D721Med (cell line): ENCODE results near the gene RAPGEF6.

ENCODE experiments used
- DNase-seq: peaks from one replicate; pipeline ENCODE4 v3.0.0; 2011; ENCODE audit warnings: low spot score; ENCODE audit not compliant: insufficient read length
- FAIRE-seq: peaks from 2 replicates; lab custom pipeline; 2011; peaks lifted over from hg19 to GRCh38; lab: Jason Lieb, UNC
- CTCF ChIP-seq: IDR thresholded peaks from 2 replicates; pipeline ENCODE4 v1.5.1; 2012; ENCODE audit warnings: mild to moderate bottlenecking, control low read depth; ENCODE audit not compliant: insufficient read depth; ENCODE audit errors: missing control alignments

The RAPGEF6 gene

GRCh38 chr5:131389869-131390265, 245.2 kb downstream of the RAPGEF6 start:
- DNase-seq, result no peak

GRCh38 chr5:131389096-131389868, 245.7 kb downstream of the RAPGEF6 start:
- no peak for FAIRE-seq
- TF ChIP-seq CTCF, result no peak
- DNase-seq, result no peak

More at GRCh38 chr5:131389869-131390265, 245.2 kb downstream of the RAPGEF6 start:
- TF ChIP-seq CTCF, result no peak
- no peak for FAIRE-seq

- DNase-seq (no peak), FAIRE-seq (no peak)
- TF ChIP-seq CTCF, result no peak
Observed at GRCh38 chr5:131387255-131387654, 247.8 kb downstream of the RAPGEF6 start.

GRCh38 chr5:131386779-131387178, 248.2 kb downstream of the RAPGEF6 start:
- TF ChIP-seq CTCF, result no peak
- DNase-seq (no peak), FAIRE-seq (no peak)

- FAIRE-seq (no peak), DNase-seq (no peak)
- no peak for TF ChIP-seq CTCF
Observed at GRCh38 chr5:131386124-131386523, 248.9 kb downstream of the RAPGEF6 start.

GRCh38 chr5:131384616-131385214, 250.3 kb downstream of the RAPGEF6 start:
- DNase-seq (no peak), FAIRE-seq (no peak)
- no peak for TF ChIP-seq CTCF

GRCh38 chr5:131384173-131384572, 250.9 kb downstream of the RAPGEF6 start:
- FAIRE-seq, result no peak
- no peak for DNase-seq
- TF ChIP-seq CTCF, result no peak
